Inflammatory macrophage treated with lipopolysaccharide for 1 hour (primary cell): Measurements from ENCODE around the gene HSF2.

Source experiments
- DNase-seq, 2 donors: peaks; one replicate each; pipeline ENCODE4 v3.0.0-alpha.2; 2020 to 2022

Gene HSF2, protein sequence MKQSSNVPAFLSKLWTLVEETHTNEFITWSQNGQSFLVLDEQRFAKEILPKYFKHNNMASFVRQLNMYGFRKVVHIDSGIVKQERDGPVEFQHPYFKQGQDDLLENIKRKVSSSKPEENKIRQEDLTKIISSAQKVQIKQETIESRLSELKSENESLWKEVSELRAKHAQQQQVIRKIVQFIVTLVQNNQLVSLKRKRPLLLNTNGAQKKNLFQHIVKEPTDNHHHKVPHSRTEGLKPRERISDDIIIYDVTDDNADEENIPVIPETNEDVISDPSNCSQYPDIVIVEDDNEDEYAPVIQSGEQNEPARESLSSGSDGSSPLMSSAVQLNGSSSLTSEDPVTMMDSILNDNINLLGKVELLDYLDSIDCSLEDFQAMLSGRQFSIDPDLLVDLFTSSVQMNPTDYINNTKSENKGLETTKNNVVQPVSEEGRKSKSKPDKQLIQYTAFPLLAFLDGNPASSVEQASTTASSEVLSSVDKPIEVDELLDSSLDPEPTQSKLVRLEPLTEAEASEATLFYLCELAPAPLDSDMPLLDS

DNA sequence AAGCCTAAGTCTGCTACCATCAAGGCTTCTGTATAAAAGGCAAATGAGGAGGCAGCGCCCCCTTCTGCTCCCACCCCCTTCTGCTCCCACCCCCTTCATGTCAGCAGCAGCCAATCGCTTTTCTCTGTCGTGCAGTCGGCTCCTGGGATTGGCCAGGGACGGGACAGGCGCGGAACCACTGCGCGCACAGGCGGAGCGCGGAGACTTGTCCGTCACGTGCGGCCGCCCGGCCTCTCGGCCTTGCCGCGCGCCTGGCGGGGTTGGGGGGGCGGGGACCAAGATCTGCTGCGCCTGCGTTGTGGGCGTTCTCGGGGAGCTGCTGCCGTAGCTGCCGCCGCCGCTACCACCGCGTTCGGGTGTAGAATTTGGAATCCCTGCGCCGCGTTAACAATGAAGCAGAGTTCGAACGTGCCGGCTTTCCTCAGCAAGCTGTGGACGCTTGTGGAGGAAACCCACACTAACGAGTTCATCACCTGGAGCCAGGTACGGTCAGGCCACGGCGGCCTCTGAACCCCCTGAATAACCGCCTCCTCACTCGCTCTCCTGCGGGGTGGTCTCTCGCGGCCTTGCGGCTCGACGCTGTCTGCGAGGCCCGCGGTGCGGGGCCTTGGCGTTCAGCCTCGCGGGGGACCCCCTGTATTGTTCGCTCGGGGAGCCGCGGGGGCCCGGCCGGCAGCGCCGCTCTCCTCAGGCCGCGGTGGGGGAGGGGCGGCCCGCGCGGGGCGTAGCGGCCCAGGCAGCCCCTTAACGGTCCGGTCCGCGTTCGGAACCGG is at the start of gene HSF2:
HSF2 (plus strand) TSS at position 305 of the 773 bp plus-strand sequence; CDS start at position 391, 86 bp downstream.
- DNase-seq = peak; percentile 93 to 96

DNA sequence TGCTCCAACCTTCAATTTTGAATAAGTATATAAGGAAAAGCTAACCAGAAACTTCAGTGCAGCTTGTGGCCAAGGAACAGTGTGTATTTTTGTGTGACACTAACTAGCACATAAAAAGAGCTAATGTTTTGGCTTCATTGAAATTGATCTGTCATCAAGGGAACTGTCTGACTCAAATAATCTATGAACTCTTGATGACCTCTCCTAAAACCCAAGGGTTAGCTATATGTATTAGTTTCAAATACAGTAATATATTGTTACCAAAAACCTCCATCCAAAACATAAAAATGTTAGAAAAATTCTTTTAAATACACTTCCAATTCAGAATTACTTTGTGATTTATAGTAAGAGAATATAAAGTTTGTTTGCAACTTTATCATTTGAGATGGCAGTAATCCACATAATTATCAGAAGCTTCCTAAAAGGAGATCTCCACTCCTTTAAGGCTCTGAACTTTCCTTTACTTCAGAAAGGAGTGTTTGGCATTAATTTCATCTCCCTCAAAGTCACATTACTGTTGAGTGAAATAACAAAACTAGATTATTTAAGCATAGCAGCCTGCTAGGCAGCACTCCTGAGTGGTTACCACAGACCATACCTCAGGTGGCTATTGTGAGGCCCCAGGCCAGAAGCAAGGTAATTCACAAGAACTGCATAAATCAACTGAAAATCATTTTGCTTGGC is 46.3 kb upstream of the HSF2 start:
- no peak for DNase-seq

DNA sequence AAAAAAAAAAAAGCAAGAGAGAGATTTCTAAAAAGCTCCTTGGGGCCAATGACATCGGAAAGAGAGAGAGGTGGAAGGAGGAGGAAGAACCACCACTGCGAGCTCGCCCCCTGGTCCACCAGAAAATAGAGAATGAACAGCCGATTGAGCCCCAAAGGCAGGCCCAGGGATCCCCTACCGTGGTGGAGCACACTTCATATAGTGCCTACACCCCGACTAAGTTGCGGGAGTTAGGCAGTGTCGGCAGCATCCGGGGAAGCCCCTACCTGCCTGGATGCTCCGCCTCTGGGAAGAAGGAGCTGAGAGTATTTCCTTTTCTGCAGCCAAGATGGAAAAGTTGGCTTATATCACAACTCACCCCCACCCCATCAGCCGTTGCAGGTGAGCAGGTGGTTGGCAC is 38.6 kb upstream of the HSF2 start:
- no peak for DNase-seq

DNA sequence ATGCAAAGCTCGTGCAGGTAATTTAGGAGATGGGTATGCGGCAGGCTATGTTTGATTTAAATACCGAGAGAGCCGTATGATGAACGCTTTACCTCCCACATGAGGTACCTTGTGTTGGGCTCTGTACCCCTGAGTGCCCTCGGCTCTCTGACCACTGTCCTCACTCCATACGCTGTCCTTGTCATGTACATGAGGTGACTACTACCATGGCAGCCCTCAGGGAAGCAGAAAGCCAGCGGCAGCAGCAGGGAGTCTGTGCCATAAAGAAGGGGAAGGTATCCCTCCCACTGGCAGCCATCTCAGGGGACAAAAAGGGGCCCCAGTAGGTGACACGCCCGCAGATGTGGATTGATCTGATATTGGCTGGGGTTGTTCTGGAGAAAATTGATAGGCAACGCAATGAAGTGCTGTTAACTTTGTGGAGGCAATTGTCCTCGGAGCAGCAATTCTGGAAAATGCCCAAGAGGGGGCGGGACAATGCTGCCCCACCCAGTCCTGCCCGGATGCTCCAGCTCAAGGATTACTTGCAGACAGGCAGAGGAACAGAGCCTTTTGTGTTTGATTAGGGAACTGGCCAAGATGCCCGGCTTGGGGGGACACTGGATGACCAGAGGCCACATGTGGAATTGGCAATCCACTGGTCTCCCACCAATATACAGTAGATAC is 38.0 kb upstream of the HSF2 start:
- no peak for DNase-seq

DNA sequence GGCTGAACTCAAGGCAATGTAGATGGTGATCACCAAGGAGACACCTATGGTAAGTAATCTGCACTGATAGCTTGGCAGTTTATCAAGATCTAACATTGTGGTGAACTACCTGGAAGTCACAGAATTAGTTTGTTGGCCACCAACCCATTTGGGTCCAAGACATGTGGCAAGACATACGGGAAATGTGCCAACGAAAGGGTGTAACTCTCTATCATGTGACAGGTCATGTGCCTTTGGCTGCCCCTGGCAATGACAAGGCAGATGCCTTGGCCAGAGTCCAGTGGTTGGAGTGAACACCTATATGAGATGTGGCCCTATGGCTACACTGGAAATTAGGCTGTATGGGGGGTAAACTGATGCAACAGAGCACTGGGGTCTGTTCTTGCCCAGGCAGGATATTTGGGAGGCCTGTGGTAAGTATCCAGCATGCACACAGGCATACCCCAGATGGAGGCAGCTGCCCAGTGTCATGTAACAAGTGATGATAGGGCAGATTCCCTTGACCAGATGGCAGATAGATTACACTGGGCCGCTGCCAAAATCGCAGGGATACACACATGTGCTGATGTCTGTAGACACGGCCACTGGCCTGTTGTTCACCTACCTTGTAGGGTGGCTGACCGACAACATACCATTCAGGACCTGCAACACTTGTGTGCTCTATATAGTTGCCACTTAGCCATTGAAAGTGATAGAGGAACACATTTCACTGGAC is 35.5 kb upstream of the HSF2 start:
- no peak for DNase-seq

DNA sequence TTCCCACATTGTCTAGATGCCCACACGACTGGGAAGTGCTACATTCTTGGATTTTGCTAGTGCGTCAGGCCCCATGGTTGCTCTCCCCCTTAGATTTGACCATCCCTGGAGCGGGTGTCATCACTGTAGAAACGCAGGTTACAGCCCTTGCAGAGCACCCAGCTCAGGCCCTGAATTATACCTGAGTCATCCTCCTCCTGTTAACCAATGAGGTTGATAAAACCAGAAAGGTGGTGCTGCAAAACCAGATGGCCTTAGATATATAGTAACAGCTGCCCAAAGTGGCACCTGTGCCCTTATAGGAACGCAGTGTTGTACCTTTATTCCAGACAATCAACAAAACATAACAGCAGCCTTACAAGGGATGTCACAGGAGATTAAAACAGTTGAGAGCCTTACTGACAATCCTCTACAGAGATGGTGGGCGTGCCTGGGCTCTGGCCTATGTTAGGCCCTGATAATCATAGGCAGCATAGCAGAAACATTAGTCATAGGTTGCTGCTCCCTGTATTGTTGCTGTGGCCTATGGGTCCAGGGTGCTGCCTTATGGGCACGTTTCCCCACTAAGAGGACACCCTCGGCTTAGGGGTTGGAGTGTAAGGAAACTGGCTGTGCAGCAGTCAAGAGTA is 33.6 kb upstream of the HSF2 start:
- no peak for DNase-seq

DNA sequence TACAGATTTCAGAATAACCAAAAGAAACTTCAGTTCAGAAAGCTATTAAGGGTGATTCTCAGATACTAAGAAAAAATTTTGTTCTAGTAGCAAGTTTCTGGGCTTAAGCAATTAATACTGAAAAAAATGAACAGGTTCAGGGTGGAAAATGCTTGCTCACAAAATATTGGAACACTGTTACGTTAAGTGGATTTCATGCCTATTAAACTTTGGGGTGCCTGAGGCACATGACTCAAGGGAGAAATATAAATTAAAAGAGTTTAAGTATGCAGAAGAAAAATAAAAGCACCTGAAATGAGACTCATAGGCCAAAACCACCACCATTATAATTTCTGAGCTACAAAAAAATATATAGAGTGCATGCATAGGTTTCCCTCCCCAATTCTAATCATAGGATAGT is 32.3 kb upstream of the HSF2 start:
- no peak for DNase-seq

DNA sequence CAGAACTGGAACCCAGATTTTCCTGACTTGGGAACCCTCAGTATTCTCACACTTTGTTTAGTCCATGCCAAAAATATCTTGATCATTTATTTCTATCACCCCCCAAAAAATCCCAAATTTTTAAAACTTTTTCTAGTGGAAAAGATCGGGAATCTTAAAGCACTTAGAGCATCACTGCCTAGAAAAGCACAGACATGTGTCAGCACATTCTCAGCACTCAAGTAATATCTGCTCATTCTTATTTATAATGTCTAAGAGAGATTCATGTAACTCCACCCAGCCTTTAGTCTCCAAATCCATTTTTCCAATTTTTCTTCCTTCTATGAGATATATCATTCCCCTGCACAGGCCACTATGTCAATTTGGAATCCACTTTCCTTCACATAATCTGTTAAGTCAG is 29.9 kb upstream of the HSF2 start:
- no peak for DNase-seq

DNA sequence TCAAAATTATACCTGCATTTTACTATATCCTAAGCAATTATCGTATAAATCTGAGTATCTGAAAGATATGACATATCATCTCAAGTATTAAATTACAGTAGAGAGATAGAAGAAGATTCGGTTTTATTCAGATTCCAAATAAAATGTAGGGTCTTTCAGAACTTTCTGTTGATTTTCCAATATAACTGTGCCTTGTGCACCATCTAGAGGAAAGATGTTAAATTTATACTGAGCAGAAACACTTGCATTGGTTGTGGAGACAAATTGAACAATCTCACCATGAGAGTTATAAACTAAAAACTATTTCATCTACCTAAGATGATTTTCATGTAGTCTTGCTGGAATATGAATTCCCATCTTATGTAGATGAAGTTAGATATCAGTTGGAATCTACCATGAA is 26.8 kb upstream of the HSF2 start:
- no peak for DNase-seq

DNA sequence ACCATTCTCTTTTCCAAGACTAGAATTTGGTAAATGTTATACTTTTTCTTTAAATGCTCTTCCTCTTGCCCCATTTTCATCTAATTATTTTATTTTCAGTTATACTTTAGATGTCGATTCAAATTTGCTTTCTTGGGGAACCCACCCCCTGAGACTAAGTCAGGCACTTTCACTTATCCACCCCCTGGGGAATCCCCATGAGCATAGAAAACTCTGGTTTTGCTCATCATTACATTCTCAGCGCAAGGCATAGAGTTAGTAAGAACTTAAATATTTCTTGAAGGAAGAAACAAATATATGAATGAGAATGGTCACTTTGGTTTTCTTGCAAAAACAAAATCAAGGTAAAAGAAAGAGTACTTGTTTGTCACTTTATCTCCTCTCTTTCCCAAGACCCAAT is 25.1 kb upstream of the HSF2 start:
- DNase-seq = no peak

DNA sequence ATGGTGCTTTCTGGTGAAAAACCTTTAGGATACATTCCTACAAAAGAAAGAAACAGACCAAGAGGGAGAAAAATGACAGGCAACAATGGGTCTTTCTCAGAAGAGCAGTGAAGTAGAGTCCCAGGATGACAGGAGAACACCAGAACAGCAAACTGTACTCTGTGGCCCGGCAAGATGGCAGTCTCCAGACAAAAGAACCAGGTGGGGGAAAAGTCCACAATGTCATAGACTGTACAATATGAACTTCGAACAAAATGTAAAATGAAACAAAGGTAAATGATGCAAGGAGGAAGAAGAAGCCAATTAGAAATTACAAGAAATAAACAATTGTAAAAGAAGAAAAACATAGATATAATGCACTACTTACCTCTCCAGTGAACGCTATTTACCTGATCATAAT is 23.2 kb upstream of the HSF2 start:
- DNase-seq = no peak

DNA sequence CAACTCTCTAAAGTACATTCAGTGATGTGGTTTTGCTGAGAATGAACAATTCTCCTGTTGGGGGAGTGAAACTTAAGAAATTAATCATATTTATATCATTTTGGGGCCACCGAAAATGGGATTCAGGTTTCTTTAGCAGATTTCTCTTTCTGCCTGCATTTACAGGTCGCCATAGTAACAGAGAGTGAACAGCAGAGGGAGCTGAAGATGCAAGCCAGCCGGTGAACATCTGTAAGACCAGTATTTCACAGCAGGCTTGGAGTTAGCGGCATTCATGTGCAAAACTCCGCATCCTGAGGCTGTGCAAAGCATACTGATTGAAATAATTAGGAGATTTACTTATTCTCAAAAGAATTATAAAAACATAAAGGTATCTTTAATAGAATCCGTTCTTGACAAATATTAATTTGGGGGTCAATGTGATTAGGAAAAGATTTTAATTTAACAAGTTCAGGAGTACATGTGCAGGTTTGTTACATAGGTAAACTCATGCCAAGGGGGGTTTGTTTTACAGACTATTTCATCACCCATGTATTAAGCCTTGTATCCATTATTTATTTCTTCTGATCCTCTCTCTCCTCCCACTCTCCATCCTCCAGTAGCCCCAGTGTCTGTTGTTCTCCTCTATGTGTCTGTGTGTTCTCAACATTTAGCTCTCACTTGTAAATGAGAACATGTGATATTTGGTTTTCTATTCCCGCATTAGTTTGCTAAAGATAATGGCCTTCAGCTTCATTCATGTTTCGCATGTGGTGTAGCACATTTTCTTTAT is 17.8 kb upstream of the HSF2 start:
- DNase-seq = peak; percentile 33 to 65

DNA sequence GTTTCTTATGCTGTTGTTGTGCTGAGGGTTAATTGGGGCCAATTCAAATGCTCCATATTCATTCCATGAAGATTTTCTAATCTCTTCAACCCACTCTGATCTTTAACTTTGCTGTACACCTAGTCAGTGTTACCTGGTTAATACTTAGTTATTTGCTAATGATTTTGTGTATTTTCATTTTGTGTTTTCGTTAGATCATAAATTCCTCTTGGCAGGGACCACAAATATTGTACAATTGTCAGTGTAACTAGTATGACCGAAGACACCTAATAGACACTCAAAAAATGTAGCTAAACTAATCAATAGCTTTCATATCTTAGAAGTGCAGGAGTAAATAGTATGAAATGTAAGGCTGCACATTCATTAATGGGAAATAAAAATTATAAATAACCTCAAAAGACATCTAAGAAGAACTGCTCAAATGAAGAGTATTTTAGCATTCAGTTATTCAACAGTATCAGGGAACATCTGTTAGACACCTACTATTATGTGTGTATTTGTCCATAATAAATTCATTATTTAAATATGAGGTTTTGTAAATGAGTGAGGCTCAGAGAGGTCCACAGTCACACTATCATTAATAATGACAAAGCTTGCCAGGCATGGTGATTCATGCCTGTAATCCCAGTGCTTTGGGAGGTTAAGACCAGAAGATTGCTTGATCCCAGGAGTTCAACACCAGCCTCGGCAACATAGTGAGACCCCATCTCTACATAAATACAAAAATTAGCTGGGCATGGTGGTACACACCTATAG is 13.4 kb upstream of the HSF2 start:
- no peak for DNase-seq

DNA sequence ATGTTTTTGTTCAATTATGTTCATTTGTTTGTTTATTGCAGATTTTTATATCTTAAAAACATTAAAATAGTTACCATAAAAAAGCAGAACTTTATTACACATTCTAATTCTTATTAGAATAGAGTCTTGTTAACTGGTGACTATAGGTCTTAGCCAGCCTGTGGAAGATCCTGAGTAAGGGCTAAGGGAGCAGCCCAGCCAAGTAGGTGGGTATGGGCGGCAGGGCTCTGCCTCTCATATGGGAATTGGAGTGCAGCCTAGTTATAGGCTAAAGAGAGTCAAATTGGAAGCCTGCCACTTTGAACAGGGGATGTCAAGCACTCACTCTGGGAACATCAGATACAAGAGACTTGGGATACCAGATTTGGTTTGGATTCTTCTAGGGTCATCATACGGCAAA is 10.5 kb upstream of the HSF2 start:
- DNase-seq = no peak

DNA sequence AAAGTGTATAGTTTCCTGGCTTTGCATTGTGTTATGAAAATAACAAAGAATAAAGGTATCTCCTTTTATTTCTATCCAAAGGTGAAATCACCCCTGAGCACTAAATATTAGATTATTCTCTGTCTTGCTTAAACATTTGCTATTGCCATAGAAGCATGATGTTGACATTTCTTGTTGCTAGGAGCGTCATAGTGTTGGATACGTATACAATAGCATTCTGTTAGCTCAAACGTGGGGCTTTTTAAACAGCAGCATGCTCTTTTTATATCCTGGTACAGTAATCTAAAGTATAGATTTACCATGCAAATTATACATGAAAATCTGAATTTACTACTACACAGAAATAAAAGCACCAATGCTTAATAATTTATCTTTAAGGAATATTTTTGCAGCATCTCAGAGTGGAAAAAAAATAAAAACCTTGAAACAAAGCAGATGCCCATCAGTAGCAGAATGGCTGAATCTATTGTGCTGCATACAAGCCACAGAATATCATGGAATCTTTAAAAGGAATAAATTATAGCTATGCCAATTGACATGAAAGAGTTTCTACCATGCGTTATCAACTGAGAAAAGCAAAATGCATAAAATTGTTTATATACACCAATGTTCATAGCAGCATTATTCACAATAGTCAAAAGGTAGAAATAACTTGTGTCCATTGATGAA is 9.6 kb upstream of the HSF2 start:
- no peak for DNase-seq

DNA sequence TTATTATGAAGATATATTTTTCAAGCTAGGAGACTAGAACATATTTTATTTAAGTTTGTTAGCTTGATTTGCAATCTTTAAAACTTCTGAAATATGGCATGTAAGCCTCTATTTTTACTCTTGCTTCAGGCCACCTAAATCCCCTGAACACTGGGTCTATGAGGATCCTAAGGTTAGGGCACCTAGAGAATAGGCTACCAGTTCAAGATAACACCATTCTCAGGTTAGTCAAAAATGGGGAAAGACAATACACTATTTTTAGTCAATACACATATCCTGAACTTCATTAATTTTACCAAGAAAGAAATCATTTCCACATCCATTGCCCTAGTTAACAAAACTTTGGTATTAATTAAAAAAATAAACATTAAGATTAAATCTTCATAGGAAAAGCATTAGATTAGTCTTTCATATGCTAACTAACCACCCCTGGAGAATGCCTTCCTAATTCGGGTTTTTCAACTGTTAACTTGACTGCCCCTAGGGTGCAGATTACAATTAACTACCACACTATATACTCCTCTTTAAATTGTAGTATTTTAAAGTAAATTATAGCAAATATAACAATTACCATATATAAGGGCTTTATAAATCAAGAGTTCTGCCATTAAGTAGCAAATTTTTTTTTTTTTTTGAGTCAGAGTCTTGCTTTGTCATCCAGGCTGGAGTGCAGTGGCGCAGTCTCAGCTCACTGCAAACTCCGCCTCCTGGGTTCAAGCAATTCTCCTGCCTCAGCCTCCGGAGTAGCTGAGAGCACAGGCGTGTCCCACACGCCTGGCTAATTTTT is 6.7 kb upstream of the HSF2 start:
- DNase-seq = no peak

DNA sequence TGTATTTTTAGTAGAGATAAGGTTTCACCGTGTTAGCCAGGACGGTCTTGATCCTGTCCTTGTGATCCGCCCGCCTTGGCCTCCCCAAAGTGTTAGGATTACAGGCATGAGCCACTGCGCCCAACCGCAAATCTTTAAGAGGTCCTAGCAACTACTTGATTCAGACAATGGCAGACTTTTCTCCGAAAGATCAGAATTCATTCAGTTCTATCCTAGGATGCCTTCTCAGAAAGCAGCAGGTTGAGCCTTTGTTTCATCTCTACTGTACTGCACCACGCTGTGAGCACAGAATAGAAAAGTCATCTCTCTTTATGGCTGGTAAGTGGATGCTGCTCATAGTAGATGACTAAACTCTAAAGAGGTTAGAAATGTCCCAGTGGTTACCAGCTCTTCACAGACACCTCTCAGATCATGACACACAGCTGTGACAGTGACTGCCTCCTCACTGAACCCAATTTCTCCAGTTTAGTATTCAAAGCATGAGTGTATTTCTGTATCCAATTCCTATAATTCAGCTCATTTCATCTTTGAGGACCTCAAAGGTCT is 6.0 kb upstream of the HSF2 start:
- no peak for DNase-seq

DNA sequence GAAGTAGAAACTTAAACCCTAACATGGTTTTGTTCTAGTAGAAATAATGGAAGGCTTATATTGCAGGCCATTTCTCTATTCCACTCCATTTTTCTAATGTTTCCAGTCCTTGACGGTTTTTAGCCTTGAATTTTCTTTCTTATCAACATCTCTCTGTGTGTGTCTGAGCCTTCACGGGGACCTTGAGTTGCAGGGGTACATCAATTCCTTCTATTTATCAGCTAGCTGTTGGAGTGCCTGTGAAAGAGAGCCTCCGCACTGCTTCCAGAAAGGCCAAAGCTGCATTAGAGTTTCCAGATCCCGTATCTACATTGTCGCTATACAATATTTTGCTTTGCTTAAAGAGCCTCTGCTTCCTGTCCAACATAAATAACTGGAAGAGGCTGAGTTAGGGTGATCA is 5.4 kb upstream of the HSF2 start:
- no peak for DNase-seq

DNA sequence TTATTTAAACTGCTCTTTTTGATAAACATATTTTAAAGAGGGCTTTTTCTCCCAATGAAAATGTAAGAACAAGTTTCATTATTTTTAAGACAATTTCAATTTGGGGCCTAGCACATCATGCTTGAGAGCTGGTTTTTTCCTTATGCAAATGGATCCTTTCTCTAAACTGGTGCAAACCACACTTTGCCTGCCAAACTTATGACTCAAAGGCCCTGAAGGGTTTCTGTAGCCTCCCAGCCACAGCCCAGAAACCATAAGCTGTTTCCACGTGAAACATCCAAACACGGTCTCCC is 451 bp upstream of the HSF2 start:
- no peak for DNase-seq
